Immature natural killer cell (primary cell): ENCODE results near the gene TENM3. TPM values are rescaled to one million over a fixed set of nuclear protein-coding genes. Genes with fewer than 3 reads are reported as not detected.

ENCODE experiments used
- DNase-seq, 3 donors: peaks; one replicate each; pipeline ENCODE4 v3.0.0; 2022; ENCODE audit warnings: mixed read lengths in 1 of 3
- H3K27ac Mint-ChIP-seq, 6 donors: one replicate each; pipeline ENCODE4 v1.8.0; 2020; ENCODE audit warnings: mixed read lengths in 6 of 6, mild to moderate bottlenecking in 5 of 6, inconsistent platforms in 4 of 6, moderate library complexity in 3 of 6
- H3K27me3 Mint-ChIP-seq, 3 donors: one replicate each; pipeline ENCODE4 v1.8.0; 2020 to 2021; ENCODE audit warnings: low read depth in 3 of 3, mild to moderate bottlenecking in 3 of 3, mixed read lengths in 3 of 3, moderate library complexity in 3 of 3, inconsistent platforms in 1 of 3
- H3K36me3 Mint-ChIP-seq, 3 donors: one replicate each; pipeline ENCODE4 v1.8.0; 2020; ENCODE audit warnings: mixed read lengths in 3 of 3, inconsistent platforms in 2 of 3, mild to moderate bottlenecking in 2 of 3
- H3K4me1 Mint-ChIP-seq, 2 donors: one replicate each; pipeline ENCODE4 v1.8.0; 2020; ENCODE audit warnings: inconsistent platforms in 2 of 2, mild to moderate bottlenecking in 2 of 2, mixed read lengths in 2 of 2, moderate library complexity in 1 of 2
- H3K4me3 Mint-ChIP-seq, 5 donors: one replicate each; pipeline ENCODE4 v1.8.0; 2020; ENCODE audit warnings: mild to moderate bottlenecking in 5 of 5, mixed read lengths in 5 of 5, inconsistent platforms in 3 of 5, moderate library complexity in 3 of 5
- H3K9me3 Mint-ChIP-seq, 6 donors: one replicate each; pipeline ENCODE4 v1.8.0; 2020; ENCODE audit warnings: mild to moderate bottlenecking in 6 of 6, mixed read lengths in 6 of 6, inconsistent platforms in 4 of 6, moderate library complexity in 3 of 6
- polyA plus RNA-seq, 3 donors: library from polyadenylated mRNA; unstranded; fragments of 300-500 nt; fragmentation: Illumina TruSeq; gene quantifications; one replicate each; pipeline ENCODE4 v1.2.3, GENCODE V29; 2021

Gene TENM3
- polyA plus RNA-seq, 3 donors from 2014 or later, result not detected

DNA sequence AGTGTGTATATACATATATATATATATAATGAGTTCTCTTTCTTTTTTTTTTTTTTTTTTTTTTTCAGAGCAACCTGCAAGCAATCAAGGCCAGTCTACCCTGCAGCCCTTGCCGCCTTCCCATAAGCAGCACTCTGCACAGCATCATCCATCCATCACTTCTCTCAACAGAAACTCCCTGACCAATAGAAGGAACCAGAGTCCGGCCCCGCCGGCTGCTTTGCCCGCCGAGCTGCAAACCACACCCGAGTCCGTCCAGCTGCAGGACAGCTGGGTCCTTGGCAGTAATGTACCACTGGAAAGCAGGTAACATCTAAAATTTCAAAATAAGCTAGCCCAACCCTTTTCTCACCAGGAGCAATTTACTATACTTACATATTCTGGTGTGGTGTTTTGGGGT, 357.7 kb downstream of the TENM3 start:
- no peaks in the 10 kb centered on the region for H3K9me3 Mint-ChIP-seq
- H3K36me3 Mint-ChIP-seq, result no peaks in the 10 kb centered on the region
- H3K27me3 Mint-ChIP-seq, result peaks cover 0 to 2% (median 0%) of the 10 kb centered on the region in 3 donors
- no peaks in the 10 kb centered on the region for H3K4me1 Mint-ChIP-seq
- H3K4me3 Mint-ChIP-seq, result no peak overlapping the region
- no peak overlapping the region for H3K27ac Mint-ChIP-seq
- DNase-seq, result no peak

DNA sequence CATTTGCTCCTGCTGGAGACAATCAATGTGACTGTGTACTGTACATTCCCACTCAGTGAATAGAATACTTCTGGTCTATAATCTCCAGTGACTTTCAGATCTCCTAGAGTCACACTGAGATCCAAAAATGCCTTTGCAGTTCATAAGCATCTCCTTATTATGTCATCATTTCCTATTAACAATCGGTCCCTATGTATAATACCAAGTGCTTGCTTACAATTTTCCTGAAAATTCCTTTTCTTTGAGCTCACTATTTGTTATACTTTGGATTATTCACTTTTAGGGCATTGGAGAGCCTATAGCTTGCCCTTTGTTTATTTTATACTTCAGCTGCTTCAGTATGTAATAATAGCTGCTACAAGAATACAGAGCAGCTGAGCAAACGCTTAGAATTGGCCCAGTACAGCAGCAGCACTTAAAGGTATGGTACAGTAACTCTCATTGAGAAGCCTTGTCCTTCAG, 361.0 kb downstream of the TENM3 start:
- H3K27me3 Mint-ChIP-seq, result no peaks in the 10 kb centered on the region
- no peaks in the 10 kb centered on the region for H3K4me1 Mint-ChIP-seq
- DNase-seq, result no peak
- H3K4me3 Mint-ChIP-seq, result no peak overlapping the region
- H3K27ac Mint-ChIP-seq, result no peak overlapping the region
- no peaks in the 10 kb centered on the region for H3K36me3 Mint-ChIP-seq
- no peaks in the 10 kb centered on the region for H3K9me3 Mint-ChIP-seq

DNA sequence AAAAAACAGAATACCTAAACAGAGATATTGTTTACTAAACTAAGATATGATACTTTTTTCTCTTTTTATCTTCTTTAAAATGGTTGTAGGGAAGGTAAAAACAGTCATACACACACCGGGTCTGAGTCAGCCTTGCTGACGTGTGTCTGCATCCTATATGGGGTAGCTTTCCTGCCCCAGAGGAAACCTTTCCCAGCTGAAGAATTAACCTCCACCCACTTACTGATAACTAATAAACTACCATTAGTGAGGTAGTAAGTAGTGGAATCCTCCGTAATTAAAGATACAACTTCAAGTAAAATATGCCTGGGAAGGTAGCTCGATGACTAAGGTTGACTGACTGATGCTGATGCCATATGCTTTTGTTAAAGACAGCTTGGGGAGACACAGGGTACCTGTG, 361.8 kb downstream of the TENM3 start:
- Mint-ChIP-seq H3K4me1 (no peaks in the 10 kb centered on the region), H3K27me3 (no peaks in the 10 kb centered on the region), H3K36me3 (no peaks in the 10 kb centered on the region), H3K9me3 (no peaks in the 10 kb centered on the region), H3K27ac (no peak overlapping the region), H3K4me3 (no peak overlapping the region)
- DNase-seq, result no peak

DNA sequence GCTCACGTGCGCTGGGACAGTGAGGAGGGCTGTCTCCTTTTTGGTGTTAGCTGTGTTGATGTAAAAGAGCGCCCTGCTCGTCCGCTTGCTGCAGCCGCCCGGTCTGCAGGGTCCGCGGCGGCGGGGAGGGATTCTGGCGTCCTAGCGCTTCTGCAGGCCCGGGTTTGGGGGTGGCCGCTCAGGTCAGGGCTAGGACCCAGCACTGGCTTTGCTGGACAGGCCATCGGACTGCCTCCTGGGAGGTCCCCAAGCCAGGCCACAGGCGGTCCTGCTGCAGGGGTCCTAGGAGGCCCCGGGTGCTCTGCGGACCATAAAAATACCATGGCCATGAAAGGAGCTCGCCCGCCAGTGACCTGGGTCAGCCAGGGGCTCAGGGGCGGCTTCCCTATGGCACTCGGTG, 365.3 kb downstream of the TENM3 start:
- no peak for DNase-seq
- Mint-ChIP-seq H3K4me1 (no peaks in the 10 kb centered on the region), H3K9me3 (no peaks in the 10 kb centered on the region), H3K27me3 (no peaks in the 10 kb centered on the region), H3K36me3 (no peaks in the 10 kb centered on the region), H3K4me3 (no peak overlapping the region), H3K27ac (no peak overlapping the region)

DNA sequence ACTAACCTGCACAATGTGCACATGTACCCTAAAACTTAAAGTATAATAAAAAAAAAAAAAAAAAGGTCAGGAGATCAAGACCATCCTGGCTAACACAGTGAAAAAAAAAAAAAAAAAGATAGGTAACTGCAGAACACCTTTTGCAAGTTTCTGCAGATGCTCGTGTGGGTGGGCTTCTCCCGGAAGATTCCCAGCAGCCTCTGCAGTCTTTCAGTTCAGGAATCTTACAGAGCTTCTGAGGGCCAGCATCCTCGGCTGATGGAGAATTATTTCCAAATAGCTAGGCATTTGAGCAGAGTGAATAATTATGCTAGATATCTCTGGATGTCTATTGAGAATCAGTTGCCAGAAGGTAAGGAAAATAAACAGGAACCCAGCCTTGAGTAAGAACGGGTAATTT, 373.3 kb downstream of the TENM3 start:
- no peak overlapping the region for H3K27ac Mint-ChIP-seq

DNA sequence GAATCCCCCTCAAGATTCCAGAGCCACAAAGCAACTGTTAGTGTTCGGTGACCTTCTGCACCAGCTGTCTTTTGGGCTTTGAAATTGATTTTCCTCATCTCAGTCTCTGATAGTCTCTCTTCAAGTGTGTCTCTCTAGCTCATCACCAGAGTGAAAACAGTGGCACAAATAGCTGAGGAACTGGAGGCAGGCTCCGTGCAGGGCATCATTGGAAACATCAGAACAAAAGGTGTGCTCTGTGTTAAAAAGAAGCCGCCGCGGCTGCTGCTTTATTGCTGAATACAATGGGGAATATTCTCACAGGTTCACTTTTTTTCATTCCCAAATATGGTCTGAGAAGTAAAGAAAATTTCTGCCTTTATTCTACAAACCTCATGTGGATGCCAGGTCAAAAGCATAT, 376.5 kb downstream of the TENM3 start:
- H3K4me1 Mint-ChIP-seq, result no peaks in the 10 kb centered on the region
- no peak overlapping the region for H3K4me3 Mint-ChIP-seq
- no peak for DNase-seq
- H3K27ac Mint-ChIP-seq, result no peak overlapping the region
- peaks cover 0 to 6% (median 3%) of the 10 kb centered on the region in 3 donors for H3K27me3 Mint-ChIP-seq
- no peaks in the 10 kb centered on the region for H3K36me3 Mint-ChIP-seq
- H3K9me3 Mint-ChIP-seq, result no peaks in the 10 kb centered on the region

More for the DNA sequence above, 373.3 kb downstream of the TENM3 start:
- no peaks in the 10 kb centered on the region for H3K9me3 Mint-ChIP-seq
- peaks cover 0 to 6% (median 3%) of the 10 kb centered on the region in 3 donors for H3K27me3 Mint-ChIP-seq
- no peaks in the 10 kb centered on the region for H3K36me3 Mint-ChIP-seq
- no peak for DNase-seq
- H3K4me3 Mint-ChIP-seq, result no peak overlapping the region
- H3K4me1 Mint-ChIP-seq, result no peaks in the 10 kb centered on the region

DNA sequence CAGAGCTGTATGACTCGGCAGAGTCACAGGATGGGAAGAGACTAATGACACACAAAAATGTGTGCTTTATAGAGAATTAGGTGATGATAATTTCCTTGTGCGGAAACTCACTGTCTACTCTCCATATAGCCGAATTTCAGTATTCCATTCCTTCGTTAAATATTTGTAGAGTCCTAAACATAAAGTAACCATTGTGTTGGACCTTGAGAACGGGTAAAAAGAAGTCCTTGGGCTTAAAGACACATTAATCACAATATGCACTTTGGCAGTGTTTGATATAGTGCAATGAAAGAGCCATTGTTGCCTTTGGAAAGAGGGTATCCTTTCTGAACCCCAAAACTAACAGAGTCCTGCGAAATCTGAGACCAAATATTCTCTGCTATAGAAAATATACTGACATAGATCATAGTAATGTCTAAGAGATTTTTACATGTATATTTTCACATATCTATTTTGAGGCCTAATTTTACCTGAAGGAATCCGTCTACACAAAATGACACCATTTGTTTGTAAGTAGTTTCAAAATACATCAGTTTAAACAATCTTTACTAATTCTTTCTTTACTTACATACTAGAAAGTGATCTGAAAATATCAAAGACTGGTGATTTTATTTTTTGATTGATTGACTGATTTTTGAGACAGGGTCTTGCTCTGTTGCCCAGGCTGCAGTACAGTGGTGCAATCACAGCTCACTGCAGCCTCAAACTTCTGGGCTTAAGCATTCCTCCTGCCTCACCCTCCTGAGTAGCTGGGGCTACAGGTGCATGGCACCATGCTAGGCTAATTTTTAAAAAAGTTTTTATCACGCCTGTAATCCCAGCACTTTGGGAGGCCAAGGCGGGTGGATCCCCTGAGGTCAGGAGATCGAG, 377.1 kb downstream of the TENM3 start:
- Mint-ChIP-seq H3K27me3 (peaks cover 0 to 6% (median 3%) of the 10 kb centered on the region in 3 donors), H3K9me3 (no peaks in the 10 kb centered on the region), H3K4me1 (no peaks in the 10 kb centered on the region), H3K27ac (no peak overlapping the region), H3K36me3 (no peaks in the 10 kb centered on the region), H3K4me3 (no peak overlapping the region)
- DNase-seq, result no peak

DNA sequence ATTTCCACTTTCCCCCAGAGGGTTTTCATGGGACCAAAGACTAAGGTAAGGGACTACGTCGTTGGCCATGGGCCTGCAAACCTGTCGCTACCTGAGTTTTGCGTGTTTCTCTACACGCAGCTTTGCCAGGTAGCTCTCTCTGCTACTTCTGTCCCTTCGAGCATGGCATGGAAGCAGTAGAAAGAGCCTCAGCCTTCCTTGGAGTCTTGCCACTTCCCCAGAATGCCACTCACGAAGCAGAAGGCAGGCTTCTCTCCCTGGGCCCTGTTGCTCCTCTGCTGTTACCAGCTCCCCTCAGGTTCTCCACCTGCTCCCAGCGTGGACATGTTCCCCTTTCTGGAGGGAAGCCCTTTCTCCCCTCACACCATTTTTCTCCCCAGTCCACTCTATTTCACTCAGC, 381.1 kb downstream of the TENM3 start:
- Mint-ChIP-seq H3K9me3 (no peaks in the 10 kb centered on the region), H3K4me1 (no peaks in the 10 kb centered on the region), H3K27ac (no peak overlapping the region), H3K4me3 (no peak overlapping the region), H3K36me3 (no peaks in the 10 kb centered on the region), H3K27me3 (peaks cover 0 to 4% (median 2%) of the 10 kb centered on the region in 3 donors)
- DNase-seq, result no peak

DNA sequence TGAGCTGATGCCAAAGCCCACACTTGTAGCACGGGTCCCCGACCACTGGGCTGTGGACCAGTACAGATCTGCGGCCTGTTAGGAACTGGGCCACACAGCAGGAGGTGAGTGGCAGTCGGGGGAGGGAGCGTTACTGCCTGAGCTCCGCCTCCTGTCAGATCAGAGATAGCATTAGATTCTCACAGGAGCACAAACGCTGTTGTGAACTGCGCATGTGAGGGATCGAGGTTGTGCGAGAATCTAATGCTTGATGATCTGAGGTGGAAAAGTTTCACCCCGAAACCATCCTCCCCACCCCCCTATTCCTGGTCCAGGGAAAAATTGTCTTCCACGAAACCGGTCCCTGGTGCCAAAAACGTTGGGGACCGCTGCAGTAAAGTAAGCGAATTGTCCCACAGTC, 382.0 kb downstream of the TENM3 start:
- Mint-ChIP-seq H3K4me1 (no peaks in the 10 kb centered on the region), H3K27me3 (peaks cover 0 to 3% (median 2%) of the 10 kb centered on the region in 3 donors), H3K4me3 (no peak overlapping the region), H3K36me3 (no peaks in the 10 kb centered on the region), H3K27ac (no peak overlapping the region), H3K9me3 (no peaks in the 10 kb centered on the region)
- DNase-seq, result no peak

DNA sequence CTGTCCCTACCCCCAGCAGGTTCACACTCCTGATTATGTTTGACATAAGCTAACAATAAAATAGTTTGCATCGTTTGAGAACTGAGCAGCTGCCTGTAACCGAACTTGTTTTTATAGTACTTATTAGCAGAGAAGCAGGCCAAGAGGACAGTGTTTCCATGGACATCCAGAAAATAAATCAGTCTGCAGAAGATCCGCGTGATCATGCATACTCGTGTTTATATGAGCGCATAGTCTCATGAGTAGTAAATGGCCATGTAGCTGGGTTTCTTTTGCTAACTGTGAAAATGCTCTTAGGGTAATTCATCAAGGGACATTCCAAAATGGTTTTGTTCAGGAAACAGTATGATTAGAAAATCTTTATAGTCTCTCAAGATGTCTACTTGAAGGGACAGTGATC, 384.8 kb downstream of the TENM3 start:
- no peaks in the 10 kb centered on the region for H3K4me1 Mint-ChIP-seq
- H3K9me3 Mint-ChIP-seq, result no peaks in the 10 kb centered on the region
- H3K4me3 Mint-ChIP-seq, result no peak overlapping the region
- no peak overlapping the region for H3K27ac Mint-ChIP-seq
- no peaks in the 10 kb centered on the region for H3K36me3 Mint-ChIP-seq
- DNase-seq, result no peak
- H3K27me3 Mint-ChIP-seq, result peaks cover 0 to 3% (median 1%) of the 10 kb centered on the region in 3 donors

DNA sequence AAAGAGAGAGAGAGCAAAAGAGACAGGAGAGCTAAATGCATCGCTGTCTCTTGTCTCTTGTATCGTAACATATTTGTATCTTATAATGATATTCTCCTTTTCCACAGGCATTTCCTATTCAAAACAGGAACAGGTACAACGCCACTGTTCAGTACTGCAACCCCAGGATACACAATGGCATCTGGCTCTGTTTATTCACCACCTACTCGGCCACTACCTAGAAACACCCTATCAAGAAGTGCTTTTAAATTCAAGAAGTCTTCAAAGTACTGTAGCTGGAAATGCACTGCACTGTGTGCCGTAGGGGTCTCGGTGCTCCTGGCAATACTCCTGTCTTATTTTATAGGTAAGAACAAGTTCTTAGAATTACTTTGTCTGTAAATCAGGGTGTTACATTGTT, 385.3 kb downstream of the TENM3 start:
- Mint-ChIP-seq H3K4me1 (no peaks in the 10 kb centered on the region), H3K36me3 (no peaks in the 10 kb centered on the region), H3K4me3 (no peak overlapping the region), H3K9me3 (no peaks in the 10 kb centered on the region), H3K27ac (no peak overlapping the region), H3K27me3 (peaks cover 0 to 3% (median 1%) of the 10 kb centered on the region in 3 donors)
- no peak for DNase-seq

DNA sequence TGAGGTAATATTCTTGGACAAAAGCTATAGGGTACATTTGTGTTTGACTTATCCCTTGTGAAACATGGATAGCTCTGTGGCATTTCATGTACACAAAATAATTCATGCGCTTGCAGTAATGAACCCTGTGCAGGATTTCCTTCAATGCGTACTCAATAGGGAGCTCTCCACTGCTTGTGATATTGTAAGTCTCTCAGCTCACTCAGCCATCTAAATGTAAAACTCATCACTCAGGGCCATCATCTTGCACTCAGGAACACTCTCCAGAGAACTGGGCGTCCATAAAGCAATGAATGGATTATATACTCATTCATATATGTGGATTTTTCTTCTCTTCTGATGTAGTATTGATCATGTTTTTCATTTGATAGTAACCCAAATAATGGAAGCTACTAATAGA, 385.9 kb downstream of the TENM3 start:
- H3K36me3 Mint-ChIP-seq, result no peaks in the 10 kb centered on the region
- H3K4me3 Mint-ChIP-seq, result no peak overlapping the region
- peaks cover 0 to 3% (median 1%) of the 10 kb centered on the region in 3 donors for H3K27me3 Mint-ChIP-seq
- no peak for DNase-seq
- no peaks in the 10 kb centered on the region for H3K4me1 Mint-ChIP-seq
- no peak overlapping the region for H3K27ac Mint-ChIP-seq
- H3K9me3 Mint-ChIP-seq, result no peaks in the 10 kb centered on the region

DNA sequence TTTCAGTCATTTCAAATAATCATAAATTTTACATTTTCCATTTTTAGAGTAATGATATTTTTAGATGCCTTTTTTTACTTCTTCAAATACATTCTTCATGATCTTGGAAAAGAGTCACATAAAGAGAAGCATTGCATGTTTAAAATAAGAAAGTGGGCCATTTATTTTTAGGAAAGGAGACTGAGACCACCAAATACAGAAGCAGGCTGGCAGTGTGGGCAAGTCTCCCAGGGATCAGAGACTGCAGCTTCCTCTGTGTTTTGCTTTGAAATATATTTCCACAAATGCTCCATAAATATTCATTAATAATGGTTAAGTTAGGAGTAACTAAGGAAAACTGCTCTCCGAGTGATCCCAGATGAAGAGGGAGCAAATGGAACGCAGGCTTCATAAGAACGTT, 397.3 kb downstream of the TENM3 start:
- Mint-ChIP-seq H3K4me1 (no peaks in the 10 kb centered on the region), H3K36me3 (no peaks in the 10 kb centered on the region)

DNA sequence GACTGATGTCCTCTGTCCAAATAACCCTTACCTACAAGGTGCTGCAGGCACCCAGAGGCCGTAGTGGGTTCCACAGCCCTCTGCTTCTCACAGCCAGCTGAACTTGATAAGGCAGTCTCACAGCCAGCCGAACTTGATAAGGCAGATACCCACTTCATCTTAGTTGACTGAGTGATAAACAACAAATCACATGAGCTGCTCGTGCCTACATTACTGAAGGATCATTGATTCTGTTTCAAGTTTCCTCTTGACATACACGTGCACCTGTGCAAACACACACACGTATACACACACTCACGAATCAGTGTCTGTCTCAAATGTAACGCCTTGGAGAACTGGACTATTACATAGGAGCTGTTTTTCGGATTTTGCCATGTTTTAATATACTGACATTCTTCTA, 397.7 kb downstream of the TENM3 start:
- no peak overlapping the region for H3K27ac Mint-ChIP-seq
- no peak for DNase-seq
- H3K9me3 Mint-ChIP-seq, result peaks cover 0 to 10% (median 0%) of the 10 kb centered on the region in 6 donors
- peaks cover 0 to 3% (median 2%) of the 10 kb centered on the region in 3 donors for H3K27me3 Mint-ChIP-seq
- H3K4me3 Mint-ChIP-seq, result no peak overlapping the region
- no peaks in the 10 kb centered on the region for H3K36me3 Mint-ChIP-seq
- no peaks in the 10 kb centered on the region for H3K4me1 Mint-ChIP-seq

More for the DNA sequence above, 397.3 kb downstream of the TENM3 start:
- Mint-ChIP-seq H3K27ac (no peak overlapping the region), H3K4me3 (no peak overlapping the region), H3K27me3 (peaks cover 0 to 3% (median 2%) of the 10 kb centered on the region in 3 donors), H3K9me3 (peaks cover 0 to 6% (median 0%) of the 10 kb centered on the region in 6 donors)
- no peak for DNase-seq

DNA sequence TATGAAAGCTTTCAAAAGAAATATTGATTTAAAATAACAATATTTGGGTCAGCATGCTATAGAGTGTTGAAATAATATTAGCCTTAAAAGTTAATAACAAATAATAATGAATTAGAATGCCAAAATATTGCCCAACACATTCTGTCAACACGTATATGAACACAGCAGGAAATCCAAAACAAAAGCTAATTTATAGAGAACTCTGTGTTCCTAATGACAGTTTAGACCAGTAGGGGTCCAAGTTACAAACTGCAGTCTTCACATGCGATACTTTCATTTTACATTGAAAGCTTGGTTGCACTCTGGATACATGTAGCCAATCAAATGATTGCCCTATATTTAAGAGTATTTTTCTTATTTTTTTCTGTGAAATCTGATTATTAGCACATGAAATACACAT, 399.6 kb downstream of the TENM3 start:
- Mint-ChIP-seq H3K36me3 (no peaks in the 10 kb centered on the region), H3K4me1 (no peaks in the 10 kb centered on the region), H3K9me3 (peaks cover 0 to 13% (median 0%) of the 10 kb centered on the region in 6 donors), H3K27ac (no peak overlapping the region), H3K27me3 (peaks cover 0 to 3% (median 2%) of the 10 kb centered on the region in 3 donors), H3K4me3 (no peak overlapping the region)
- DNase-seq, result no peak
